ENCODE results near the gene ITPR3.

ITPR3 gene

DNA sequence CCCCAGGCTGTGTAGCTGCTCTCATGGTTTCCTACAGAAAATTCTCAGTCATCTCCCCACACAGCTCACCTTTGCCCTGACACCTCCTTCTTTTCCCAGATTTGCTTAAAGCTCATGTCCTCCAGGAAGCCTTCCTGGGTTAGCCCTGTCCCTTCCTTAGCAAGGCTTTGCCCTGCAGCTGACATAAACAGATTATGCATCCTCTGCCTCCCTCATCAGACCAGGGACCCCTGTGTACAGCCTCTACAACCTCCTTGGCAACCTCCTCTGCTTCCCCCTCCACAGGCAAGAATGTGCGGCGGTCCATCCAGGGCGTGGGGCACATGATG lies 50.6 kb downstream of the ITPR3 start:
- no peak for DNase-seq

DNA sequence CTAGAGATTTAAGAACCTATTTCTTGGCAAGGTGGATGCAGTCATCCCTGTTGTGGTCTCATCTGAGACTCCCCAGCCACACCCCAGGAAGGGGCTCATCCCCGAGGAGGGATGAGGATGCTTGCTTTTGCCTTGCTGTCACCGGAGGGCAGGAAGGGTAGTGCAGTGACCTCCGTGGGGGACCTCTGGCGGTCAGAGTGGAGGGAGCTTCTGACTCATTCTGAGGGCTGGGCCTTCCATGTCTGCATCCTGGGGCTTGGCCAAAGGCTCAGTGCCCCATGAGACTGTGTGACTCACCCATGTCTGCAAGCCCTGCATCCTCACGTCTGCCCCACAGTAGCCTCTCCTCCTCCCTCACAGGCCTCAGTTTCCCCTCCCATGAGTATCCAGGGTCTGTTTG lies 51.7 kb downstream of the ITPR3 start:
- DNase-seq: no peak

DNA sequence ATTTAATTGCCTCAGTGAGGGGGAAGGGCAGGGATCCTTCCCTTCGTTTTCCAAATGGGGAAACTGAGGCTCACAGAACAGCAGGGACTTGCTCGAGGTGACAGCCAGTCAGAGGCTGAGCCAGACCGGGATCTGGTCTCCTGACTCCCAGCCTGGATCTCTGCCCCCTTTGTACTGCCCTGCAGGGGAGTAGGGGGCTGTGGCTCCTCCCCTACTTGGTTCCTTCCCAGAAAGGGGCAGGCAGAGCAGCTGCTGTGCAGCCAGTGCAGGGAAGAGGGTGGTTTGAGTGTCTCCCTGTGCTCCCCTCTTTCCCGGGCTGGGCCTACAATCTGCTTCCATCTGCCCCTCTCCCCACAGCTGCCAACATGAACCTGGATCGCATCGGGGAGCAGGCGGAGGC lies 52.7 kb downstream of the ITPR3 start:
- DNase-seq: peak; percentile 25

DNA sequence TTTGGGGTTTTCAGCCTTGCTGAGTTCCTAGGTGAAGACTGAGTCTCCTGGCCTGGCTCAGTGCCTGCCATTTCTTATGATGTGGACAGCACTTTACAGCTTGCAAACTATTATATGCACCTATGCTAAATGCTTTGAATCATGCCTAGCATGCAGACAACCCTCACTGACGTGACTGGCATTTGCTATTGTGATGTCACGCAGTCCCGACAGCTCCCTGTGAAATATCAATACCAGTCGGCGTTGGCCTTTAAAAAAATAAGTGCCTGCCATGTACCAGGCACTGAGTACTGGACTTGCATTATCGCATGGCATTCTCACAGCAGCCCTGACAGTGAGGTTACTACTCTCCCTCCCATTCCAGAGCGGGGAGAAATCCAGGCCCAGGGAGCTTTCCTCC lies 54.8 kb downstream of the ITPR3 start:
- DNase-seq: no peak

DNA sequence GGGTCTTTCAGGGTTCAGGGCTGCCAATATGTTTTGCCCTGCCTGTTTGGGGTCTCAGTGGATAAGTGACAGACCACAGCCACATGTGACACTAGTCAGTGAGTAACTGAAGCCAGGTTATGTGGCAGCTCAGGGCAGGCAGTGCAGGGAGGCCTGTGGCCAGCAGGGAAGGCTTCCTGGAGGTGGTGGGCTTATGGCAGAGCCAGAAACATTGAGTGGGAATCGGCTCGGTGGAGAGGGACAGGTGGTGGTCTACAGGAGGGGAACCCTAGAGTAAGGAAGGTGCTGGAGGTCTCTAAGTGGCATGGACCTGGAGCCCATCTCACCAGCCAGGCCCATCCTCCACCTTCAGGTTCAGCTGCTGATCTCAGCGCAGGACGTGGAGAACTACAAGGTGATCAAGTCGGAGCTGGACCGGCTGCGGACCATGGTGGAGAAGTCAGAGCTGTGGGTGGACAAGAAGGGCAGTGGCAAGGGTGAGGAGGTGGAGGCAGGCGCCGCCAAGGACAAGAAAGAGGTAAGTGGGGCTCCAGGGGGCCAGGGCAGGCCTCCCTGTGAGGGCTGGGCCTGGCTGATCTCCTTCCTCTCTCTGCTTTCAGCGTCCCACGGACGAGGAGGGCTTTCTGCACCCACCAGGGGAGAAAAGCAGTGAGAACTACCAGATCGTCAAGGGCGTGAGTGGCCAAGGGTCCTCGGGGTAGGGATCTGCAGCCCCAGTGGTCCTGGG lies 55.5 kb downstream of the ITPR3 start:
- no peak for DNase-seq

DNA sequence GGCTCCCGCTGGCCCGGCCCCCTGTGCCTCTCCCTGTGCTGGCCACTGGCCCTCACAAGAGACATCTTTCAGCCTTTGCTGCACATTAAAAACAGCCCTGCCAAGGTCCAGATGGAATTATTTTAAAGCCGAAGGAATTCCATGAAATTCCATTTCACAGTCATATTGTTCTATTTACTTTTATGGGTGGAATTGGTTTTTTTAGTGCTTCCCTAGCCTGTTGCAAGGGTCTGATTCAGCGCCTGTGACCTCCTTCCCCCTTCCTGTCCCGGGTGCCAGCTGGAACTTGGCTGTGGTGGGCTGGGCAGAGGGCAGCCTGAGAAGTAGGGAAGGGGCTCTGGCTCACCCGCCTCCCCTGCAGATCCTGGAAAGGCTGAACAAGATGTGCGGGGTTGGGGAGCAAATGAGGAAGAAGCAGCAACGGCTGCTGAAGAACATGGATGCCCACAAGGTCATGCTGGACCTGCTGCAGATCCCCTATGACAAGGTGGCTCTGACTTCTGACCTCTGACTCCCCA lies 56.1 kb downstream of the ITPR3 start:
- DNase-seq: no peak

DNA sequence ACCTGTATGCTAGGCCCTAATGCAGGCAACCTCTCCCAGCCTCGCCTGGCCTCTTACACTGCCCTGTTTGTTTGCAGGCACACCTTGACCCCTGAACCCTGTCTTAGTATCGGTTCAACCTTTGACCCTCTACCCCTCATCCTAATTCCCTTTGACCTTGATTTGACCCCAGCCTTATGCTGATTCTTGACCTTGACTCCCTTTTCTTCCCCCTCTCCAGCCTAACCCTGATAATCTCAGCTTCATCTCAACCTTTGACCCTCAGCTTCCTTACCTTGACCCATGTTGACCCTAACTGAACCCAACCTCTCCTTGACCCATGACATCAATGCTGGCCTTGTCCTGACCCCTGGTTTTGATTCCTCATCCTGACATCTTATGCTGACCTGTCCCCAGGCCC lies 56.6 kb downstream of the ITPR3 start:
- no peak for DNase-seq

DNA sequence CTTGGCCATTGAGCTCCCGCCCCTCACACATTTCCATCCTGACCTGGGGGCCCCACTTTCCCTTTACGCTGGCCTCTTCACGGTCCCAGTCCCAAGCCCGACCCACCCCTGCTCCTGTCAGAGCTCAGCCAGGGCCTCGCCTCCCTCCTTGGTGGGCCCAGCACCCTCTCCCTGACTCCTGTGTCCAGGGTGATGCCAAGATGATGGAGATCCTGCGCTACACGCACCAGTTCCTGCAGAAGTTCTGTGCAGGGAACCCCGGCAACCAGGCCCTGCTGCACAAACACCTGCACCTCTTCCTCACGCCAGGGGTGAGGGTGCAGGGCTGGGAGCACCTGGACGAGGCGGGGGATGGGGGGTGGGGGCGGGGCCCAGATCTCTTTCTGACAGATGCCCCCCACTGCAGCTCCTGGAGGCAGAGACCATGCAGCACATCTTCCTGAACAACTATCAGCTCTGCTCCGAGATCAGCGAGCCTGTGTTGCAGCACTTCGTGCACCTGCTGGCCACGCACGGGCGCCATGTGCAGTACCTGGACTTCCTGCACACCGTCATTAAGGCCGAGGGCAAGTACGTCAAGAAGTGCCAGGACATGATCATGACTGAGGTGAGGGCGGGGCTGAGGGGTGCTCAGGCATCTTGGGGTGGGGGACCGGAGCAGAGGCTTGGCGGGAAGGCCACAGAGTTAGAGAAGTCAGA lies 57.3 kb downstream of the ITPR3 start:
- DNase-seq: no peak

DNA sequence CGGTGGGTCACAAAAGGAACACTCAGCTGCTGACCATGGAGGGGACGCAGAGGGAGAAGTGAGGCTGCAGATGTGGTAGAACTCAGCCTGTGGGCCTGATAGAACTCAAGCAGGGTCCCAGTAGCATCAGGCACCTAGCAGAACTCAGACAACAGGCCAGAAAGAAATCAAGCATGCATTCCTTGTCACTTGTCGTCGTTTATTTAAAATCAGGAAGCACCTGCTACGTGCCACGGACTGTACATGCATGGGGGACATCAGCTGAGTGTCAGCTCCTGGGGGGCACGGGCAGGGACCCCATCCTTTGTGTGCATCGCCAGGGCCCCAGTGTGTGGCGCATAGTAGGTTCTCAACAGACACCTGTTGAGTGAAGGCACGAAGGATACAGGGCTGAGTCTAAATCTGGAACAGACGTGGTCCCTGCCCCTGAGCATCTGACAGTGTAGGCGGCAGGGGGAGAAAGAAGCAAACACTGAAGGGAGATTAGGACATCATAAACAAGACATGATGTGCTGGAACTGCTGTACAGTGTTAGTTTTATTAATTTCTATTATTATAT lies 57.9 kb downstream of the ITPR3 start:
- DNase-seq: no peak

DNA sequence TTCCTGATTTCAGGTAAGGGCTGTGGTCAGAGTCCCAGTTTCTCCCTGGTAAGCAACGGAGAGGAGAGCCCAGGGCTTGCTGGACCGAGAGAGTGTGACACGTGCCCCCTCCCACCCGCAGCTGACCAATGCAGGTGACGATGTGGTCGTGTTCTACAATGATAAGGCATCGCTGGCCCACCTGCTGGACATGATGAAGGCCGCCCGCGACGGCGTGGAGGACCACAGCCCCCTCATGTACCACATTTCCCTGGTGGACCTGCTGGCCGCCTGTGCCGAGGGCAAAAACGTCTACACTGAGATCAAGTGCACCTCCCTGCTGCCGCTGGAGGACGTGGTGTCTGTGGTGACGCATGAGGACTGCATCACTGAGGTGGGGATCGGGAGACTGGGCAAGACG lies 58.6 kb downstream of the ITPR3 start:
- DNase-seq: no peak

DNA sequence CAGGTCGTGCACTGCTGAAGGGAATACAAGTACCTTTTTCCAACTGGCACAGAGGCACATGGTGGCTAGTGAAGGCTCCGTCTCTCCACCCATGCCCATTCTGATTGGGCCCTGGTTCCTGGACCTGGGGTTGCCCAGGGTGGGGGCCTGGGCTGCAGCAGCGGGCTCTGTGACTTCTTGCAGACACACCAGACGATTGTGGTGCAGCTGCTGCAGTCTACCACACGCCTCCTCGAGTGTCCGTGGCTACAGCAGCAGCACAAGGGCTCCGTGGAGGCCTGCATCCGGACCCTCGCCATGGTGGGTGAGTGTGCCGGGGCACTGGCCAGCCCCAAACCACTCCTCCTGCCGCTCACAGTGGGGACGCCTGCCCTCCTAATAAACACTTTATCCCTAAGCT lies 61.2 kb downstream of the ITPR3 start:
- no peak for DNase-seq

DNA sequence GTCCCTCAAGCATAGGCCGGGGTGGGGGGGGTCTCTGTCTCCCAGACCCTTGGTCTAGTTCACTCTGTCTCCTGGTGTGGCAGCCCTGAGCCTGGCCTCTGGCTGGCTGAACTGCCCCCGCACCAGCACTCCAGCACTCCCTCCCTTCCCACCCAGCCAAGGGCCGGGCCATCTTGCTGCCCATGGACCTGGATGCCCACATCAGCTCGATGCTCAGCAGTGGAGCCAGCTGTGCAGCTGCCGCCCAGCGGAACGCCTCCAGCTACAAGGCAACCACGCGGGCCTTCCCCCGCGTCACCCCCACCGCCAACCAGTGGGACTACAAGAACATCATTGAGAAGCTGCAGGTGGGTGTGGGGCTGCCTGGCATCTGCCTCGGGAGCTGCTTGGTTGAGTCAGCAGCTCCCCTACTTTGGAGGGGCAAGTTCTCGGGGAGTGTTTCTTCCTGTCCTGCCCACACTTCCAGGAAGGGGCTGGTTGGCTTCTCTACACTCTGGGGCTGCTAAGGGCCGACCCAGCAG lies 62.0 kb downstream of the ITPR3 start:
- no peak for DNase-seq

DNA sequence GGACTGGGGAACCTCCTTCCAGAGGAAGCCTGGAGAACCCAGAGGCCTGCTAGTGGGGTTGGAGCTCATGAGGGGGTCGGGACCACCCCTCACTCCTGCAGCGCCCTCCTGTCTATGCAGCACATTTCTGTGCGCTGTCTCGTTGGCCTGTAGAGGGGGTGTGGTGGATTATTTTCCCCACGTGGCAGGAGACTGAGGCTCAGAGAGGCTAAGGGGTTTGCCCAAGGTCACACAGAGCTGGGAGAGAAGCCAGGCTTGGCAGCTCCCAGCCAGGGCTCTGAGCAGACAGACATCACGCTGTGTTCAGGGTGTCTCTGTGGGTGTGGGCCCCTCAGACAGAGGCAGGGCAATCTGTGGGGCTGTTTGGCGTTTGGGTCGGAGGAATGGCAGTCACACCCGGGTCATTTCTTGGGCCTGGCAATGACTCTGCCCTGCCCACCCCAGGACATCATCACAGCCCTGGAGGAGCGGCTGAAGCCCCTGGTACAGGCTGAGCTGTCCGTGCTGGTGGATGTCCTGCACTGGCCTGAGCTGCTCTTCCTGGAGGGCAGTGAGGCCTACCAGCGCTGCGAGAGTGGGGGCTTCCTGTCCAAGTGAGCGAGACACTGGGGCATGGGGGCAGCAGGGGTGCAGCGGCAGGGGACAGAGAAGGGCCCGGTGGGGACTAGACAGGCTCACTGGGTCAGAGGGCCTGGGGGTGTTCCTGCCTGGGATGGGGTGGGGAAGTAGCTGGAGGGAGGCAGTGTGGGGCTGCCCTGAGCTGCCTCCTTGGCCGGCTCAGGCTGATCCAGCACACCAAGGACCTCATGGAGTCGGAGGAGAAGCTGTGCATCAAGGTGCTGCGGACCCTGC lies 62.7 kb downstream of the ITPR3 start:
- DNase-seq: no peak

DNA sequence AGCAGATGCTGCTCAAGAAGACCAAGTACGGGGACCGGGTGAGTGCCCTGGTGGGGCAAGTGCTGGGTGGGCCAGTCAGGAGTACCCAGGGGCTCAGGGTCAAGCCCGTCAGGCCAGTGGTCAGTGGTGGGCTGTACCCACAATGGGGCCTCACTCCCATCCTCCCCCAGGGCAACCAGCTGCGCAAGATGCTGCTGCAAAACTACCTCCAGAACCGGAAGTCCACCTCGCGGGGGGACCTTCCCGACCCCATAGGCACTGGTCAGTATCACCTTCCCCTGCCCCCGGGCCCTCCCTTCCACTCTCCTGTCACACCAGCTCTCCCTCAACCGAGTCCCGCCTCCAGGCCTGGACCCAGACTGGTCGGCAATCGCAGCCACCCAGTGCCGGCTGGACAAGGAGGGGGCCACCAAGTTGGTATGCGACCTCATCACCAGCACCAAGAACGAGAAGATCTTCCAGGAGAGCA lies 63.3 kb downstream of the ITPR3 start:
- DNase-seq: no peak

DNA sequence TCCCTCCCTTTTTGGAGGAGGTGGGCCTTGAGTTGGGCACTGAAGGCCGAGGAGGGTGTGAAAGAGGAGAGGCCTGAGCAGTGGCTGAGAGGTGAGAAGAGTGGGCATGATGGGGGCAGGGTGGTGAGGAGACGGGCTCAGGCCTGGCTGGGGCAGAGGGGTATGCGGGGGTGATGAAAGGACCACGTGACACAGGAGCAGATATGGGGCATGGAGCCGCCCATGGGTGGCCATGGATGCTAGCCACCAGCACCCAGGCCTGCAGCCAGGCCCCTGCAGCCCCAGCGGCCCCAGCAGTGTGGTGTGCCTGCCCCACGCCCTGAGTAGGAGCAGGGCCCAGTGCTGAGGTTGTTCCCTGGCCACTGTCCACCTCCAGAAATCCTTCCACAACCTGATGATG lies 63.9 kb downstream of the ITPR3 start:
- no peak for DNase-seq

DNA sequence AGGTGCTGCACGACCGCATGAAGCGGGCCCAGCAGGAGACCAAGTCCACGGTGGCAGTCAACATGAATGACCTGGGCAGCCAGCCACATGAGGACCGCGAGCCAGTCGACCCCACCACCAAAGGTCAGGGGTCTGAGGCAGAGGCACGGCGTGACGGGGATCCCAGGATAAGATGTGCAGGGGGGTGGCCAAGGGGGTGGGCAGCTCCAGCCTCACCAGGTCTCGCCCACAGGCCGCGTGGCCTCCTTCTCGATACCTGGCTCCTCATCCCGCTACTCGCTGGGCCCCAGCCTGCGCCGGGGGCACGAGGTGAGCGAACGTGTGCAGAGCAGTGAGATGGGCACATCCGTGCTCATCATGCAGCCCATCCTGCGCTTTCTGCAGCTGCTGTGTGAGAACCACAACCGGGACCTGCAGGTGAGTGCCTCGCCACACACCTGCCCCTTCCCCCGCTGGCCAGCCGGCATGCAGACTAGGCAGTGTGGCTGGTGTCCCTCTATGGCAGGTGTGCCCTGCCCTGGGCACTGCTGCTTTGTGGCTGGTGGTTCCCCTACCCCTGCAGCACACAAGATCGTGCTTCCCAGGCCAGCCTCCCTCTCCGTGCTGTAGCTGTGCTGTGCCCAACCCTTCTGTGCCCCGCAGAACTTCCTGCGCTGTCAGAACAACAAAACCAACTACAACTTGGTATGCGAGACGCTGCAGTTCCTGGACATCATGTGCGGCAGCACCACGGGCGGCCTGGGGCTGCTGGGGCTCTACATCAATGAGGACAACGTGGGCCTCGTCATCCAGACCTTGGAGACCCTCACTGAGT lies 64.5 kb downstream of the ITPR3 start:
- DNase-seq: no peak

DNA sequence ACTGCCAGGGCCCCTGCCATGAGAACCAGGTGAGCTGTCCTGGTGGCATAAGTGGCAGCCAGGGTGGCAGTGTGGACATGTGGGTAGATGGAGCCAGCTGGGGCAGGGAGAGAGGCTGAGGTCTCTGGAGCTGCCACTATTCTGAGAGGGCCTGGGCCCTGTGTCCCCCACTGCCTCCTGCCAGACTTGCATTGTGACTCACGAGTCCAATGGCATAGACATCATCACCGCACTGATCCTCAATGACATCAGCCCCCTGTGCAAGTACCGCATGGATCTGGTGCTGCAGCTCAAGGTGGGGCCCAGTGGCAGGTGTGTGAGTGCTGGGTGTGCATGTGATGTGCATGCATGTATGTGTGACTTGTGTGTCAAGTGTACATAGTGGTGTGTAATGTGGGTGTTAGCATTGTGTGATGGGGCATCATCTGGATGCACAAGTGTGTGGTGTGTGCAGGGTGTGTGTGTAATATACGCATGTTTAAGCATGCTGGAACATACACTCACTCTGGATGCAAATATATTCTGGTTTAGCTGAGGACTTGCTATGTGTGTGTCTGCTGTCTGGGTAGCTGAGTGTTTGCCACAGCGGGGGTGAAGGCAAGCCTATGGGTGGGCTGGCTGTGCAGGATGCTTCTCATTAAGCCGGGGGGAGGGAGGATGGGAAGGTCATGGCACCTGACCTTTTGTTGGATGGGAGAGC lies 65.3 kb downstream of the ITPR3 start:
- DNase-seq: no peak

DNA sequence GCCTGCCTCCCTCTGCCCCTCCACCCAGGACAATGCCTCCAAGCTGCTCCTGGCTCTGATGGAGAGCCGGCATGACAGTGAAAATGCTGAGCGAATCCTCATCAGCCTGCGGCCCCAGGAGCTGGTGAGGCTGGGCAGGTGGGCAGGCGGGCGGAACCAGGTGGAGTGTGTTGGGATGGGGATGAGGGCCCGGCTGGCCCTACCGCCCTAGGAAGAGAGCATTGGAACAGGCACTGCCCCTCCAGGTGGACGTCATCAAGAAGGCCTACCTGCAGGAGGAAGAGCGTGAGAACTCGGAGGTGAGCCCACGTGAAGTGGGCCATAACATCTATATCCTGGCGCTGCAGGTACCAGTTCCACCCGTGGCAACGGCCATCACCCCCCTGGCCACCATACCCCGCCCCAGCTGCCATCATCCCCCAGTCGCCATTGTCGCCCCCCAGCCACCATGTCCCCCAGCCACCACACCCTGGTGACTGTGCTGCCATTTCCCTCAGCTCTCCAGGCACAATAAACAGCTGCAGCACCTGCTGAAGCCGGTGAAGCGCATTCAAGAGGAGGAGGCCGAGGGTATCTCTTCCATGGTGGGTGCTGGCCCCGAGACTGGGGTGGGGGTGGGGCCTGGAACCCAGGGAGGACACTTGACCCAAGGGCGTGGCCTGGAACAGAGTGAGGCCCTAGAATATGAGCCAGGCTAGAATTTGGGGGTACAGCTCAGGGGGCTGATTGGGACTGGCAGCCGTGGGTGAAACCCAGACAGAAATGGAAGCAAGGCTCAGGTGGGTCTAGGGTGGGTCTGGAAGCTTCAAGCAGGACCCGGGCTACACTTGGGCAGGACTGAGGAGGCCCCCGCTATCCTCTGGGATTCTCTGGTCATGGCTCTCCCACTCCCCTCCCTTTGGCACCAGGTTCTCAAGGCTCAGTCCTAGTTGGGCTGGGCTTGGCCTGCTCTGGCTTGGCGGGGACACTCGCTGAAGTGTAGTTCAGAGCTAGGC lies 66.2 kb downstream of the ITPR3 start:
- no peak for DNase-seq

DNA sequence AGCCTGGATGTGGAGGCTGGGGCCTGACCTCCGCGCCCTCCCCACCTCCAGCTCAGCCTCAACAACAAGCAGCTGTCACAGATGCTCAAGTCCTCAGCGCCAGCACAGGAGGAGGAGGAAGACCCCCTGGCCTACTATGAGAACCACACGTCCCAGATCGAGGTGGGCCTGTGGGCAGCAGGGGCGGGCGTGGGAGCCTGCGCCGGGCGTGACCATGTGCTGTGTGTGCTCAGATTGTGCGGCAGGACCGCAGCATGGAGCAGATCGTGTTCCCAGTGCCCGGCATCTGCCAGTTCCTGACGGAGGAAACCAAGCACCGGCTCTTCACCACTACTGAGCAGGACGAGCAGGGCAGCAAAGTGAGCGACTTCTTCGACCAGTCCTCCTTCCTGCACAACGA lies 66.9 kb downstream of the ITPR3 start:
- no peak for DNase-seq

DNA sequence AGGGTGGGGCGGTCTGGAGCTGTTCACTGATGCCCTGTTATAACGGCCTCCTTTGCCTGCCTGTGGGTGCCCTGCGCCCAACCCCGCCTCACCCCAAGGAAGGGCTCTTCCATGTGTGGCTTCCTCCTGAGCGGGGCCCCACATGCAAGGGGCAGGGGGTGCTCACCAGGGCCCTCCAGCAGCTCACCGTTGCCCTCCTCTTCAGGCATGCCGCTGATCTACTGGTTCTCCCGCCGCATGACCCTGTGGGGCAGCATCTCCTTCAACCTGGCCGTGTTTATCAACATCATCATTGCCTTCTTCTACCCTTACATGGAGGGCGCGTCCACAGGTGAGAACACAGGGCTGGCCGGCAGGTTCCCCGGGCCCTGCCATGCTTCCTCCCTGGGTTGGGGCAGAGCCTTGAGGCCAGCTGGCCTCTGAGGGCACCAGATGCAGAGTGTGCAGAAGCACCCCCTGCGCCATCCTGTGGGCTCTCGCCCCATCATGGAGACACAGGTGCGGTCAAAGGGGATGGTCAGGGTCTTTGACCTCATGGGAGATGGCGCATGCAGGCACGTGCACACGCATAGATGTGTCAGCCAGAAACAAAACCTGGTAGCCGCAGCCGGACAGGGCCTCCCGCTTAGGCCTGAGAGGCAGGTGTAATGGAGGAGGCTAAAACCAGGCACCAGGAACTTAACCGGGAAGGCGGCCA lies 67.5 kb downstream of the ITPR3 start:
- no peak for DNase-seq

Data from NCI-H1694 treated with DMSO at 0.1 percent for 48 hours (cell line).